ENCODE results near the gene MINDY4. TPM values are rescaled to one million over a fixed set of nuclear protein-coding genes. Genes with fewer than 3 reads are reported as not detected.

The MINDY4 gene
- total and polyA plus RNA-seq, 2 of the 8 experiments (the other 6 are each of a cell fraction or from before 2014, with no cell fraction given), result 1.3 to 3.6 TPM

DNA sequence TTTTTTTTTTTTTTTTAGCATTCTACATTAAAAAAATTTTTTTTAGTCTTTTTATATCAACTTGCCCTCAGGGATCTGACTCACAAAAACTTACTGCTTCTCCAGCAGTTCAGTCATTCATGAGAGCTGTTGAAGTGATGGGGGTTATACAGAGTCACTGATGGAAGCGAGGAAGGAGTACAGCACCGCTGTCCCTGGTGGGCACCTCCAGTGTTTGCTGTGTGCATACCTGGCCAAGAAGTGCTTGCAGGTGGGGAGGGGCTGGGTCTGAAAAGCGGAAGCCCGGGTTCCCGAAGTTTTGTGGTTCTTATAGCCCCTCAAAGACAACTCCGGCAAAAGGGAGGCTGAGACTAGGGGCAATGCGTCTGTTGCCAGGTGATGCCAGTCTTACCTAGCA, 46.2 kb downstream of the MINDY4 start (continued):
- no peak for TF ChIP-seq SUZ12 (IDR thresholded peaks at IDR 0.05; ENCODE audit: low read length)

Data from H1 (cell line).